GM12878 (cell line): ENCODE measurements around the gene TRAF3.

Experiments used
- CTCF ChIP-seq, 3 experiments: IDR thresholded peaks in 2 of 3; conservative IDR thresholded peaks in 1 of 3; 2 replicates each; pipeline ENCODE4 v1.5.1; 2011; ENCODE audit warnings: low read depth in 3 of 3, low read length in 3 of 3, mild to moderate bottlenecking in 3 of 3, control low read depth in 2 of 3, moderate library complexity in 2 of 3, inconsistent platforms in 1 of 3, mixed read lengths in 1 of 3; ENCODE audit not compliant: control insufficient read depth in 2 of 3, insufficient read depth in 1 of 3; ENCODE audit errors: extremely low read depth in 1 of 3
- RELA ChIP-seq: fragments of 450-650 bp; IDR thresholded peaks from 2 replicates; pipeline ENCODE4 v1.8.0; 2014; ENCODE audit warnings: borderline replicate concordance; ENCODE audit not compliant: partially characterized antibody
- SIN3A ChIP-seq: IDR thresholded peaks from 2 replicates; pipeline ENCODE4 v1.6.1; 2012; ENCODE audit warnings: low read depth, low read length, improper control_type of control experiment
- SP1 ChIP-seq: IDR thresholded peaks from one replicate; pipeline ENCODE4 v1.6.1; 2011; ENCODE audit warnings: low read depth, low read length
- ZNF274 ChIP-seq: IDR thresholded peaks from one replicate; pipeline ENCODE4 v1.8.0; 2011; ENCODE audit not compliant: insufficient read length, insufficient read depth

GRCh38 chr14:102910442-102910841 is 133.2 kb downstream of the TRAF3 start:
- no peak for TF ChIP-seq CTCF (IDR thresholded peaks at IDR 0.05 in 2 of 3, conservative IDR thresholded peaks at IDR 0.05 in 1 of 3; ENCODE audit: control insufficient read depth in 2 of 3, extremely low read depth in 1 of 3, insufficient read depth in 1 of 3, low read depth in 3 of 3, low read length in 3 of 3)
- no peak for TF ChIP-seq ZNF274
- no peak for TF ChIP-seq SP1
- no peak for TF ChIP-seq RELA
- TF ChIP-seq SIN3A = no peak
